Spleen (tissue), 7 donors: ENCODE measurements around the gene MPST.

Experiments
- POLR2A ChIP-seq, 3 donors: fragments of 450-650 bp; IDR thresholded peaks; one replicate each; pipeline ENCODE4 v1.5.1; 2017; ENCODE audit warnings: antibody characterized with exemption in 3 of 3, mild to moderate bottlenecking in 1 of 3
- TF ChIP-seq, protein P1 (sequence below), 11 experiments: fragments of 200-600 bp in 7 of 11; fragments of 450-650 bp in 4 of 11; sonication (generic) in 4 of 11; IDR thresholded peaks in 8 of 11; conservative IDR thresholded peaks in 3 of 11; 1 replicate in 7 of 11; 2 replicates in 4 of 11; pipeline versions ENCODE4 v1.4.0 to v1.8.0; 2016 to 2021; ENCODE audit warnings: antibody characterized with exemption in 11 of 11, inconsistent platforms in 4 of 11, mild to moderate bottlenecking in 1 of 11
- donor health status: DM: no; HTN: no; CAD: no; lungs with moderate emphysema.
- donor health status: DM: no; HTN: no; CAD: no.
- donor health status: DM: no; HTN: no; CAD: no.

DNA sequence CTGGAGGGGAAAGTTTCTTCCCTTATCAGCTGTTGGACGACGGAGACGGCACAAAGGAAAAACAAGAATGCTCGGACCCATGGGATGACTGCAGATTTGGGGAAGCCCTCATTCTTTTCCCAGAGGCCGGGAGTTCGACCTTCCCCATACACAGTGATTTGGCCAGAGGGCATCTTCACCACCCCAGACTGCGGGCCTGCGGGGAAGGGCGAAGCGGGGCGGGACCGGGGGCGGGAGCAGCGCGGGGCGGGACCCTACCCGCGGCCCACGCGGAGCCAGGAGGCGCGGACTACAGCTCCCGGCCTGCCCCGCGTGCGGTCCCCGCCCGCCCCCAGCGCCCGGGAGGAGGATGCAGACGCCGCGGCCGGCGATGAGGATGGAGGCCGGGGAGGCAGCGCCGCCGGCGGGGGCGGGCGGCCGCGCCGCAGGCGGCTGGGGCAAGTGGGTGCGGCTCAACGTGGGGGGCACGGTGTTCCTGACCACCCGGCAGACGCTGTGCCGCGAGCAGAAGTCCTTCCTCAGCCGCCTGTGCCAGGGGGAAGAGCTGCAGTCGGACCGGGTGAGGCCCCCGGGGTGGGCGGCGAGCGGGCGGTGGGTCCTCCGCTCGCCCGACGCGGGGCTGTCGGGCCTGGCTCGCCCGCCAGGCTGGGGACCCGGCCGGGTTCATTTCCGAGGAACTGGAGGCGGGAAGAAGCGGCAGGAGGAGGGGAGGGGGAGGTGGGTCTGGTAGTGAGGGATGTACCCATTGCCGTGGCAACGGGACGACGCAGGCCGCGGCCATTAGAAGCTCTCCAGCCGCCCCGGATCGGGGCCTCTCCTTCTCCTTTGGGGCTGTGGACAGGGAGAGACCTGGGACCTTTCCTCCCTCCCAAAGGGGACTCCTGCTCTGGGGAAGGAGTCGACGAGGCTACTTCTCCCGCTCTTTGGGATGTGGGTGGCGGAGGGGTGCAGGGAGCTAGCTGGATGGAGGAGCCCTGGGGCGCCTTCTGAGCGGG lies 32.1 kb downstream of the MPST start, which contains the start of gene KCTD17:
- TF ChIP-seq, protein P1, sequence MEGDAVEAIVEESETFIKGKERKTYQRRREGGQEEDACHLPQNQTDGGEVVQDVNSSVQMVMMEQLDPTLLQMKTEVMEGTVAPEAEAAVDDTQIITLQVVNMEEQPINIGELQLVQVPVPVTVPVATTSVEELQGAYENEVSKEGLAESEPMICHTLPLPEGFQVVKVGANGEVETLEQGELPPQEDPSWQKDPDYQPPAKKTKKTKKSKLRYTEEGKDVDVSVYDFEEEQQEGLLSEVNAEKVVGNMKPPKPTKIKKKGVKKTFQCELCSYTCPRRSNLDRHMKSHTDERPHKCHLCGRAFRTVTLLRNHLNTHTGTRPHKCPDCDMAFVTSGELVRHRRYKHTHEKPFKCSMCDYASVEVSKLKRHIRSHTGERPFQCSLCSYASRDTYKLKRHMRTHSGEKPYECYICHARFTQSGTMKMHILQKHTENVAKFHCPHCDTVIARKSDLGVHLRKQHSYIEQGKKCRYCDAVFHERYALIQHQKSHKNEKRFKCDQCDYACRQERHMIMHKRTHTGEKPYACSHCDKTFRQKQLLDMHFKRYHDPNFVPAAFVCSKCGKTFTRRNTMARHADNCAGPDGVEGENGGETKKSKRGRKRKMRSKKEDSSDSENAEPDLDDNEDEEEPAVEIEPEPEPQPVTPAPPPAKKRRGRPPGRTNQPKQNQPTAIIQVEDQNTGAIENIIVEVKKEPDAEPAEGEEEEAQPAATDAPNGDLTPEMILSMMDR (IDR thresholded peaks at IDR 0.05 in 8 of 11, conservative IDR thresholded peaks at IDR 0.05 in 3 of 11), result no peak
- no peak for TF ChIP-seq POLR2A (IDR thresholded peaks at IDR 0.05)
